Tibial artery (tissue), 4 donors: Measurements from ENCODE around the gene NACC1.

ENCODE experiments used
- DNase-seq, 2 donors: peaks; one replicate each; pipeline ENCODE4 v3.0.0-alpha.2; 2019
- H3K27ac ChIP-seq, 2 donors: fragments of 200-600 bp; sonication (generic) in 1 of 2; 1 replicate in 1 of 2; 2 replicates in 1 of 2; pipeline ENCODE4 v1.5.1; 2018 to 2019; ENCODE audit warnings: mild to moderate bottlenecking in 1 of 2
- H3K27me3 ChIP-seq, 2 donors: fragments of 200-600 bp; sonication (generic) in 1 of 2; one replicate each; pipeline versions ENCODE4 v1.5.1 to v1.6.0; 2016 to 2019
- H3K36me3 ChIP-seq, 3 donors: fragments of 200-600 bp; sonication (generic) in 2 of 3; one replicate each; pipeline ENCODE4 v1.5.1; 2016 to 2019; ENCODE audit warnings: mild to moderate bottlenecking in 2 of 3
- H3K4me1 ChIP-seq, 4 donors: fragments of 200-600 bp; sonication (generic) in 2 of 4; 1 replicate in 3 of 4; 2 replicates in 1 of 4; pipeline ENCODE4 v1.5.1; 2016 to 2019
- H3K4me3 ChIP-seq, 2 donors: fragments of 200-600 bp; sonication (generic) in 1 of 2; 1 replicate in 1 of 2; 2 replicates in 1 of 2; pipeline ENCODE4 v1.5.1; 2018 to 2019; ENCODE audit warnings: mild to moderate bottlenecking in 2 of 2
- H3K9me3 ChIP-seq, 3 donors: fragments of 200-600 bp; sonication (generic) in 1 of 3; one replicate each; pipeline ENCODE4 v1.5.1; 2016 to 2019
- intact Hi-C: fragments of 100-400 bp; cut with DNase I; formaldehyde crosslinking; loops from one replicate; pipeline ENCODE4 v1.15.0; 2023; ENCODE audit warnings: low total_unique reads
- TF ChIP-seq, protein P1 (sequence below), 2 experiments: fragments of 200-600 bp in 1 of 2; fragments of 450-650 bp in 1 of 2; IDR thresholded peaks; one replicate each; pipeline ENCODE4 v1.5.1; 2017 to 2019; ENCODE audit warnings: antibody characterized with exemption in 2 of 2, mild to moderate bottlenecking in 1 of 2, moderate library complexity in 1 of 2

Gene NACC1

DNA sequence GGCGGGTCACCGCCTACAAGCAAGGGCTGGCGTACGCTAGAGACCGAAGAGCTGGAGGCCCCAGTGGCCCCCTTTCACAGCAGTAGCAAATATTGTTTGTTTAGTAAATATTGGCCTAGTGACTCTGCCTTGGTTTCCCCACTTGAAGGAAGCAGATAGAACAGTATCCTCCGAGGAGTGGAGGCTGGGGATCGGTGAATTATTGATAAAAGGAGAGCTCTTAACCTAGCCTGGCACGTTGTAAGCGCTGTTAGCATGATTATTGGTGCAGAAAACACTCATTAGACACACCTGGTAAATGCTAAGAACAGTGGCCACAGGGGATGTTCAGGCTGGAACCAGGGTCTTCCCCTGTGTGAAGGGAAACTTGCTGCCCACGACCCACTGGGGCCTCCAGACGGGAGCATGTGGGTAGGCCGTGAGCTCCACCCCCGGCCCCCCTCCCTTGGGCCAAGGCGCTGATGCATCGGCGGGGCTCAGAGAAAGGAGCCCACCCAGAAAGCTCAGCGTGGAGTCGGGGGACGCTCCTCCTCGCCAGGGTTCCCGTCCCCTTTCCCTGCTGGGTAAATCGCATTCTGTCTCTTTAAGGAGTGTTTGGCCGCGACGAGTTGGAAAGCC, 34.4 kb downstream of the NACC1 start:
- H3K4me3 ChIP-seq, result peak overlapping the region; percentile 94 to 98
- H3K27me3 ChIP-seq, result no peaks in the 10 kb centered on the region
- no peaks in the 10 kb centered on the region for H3K9me3 ChIP-seq
- no peak for DNase-seq
- intact Hi-C loops, result loop anchor here (1.0 to 10.0 kb wide), 2 partner anchors 11 to 692 kb away; no protein-coding TSS in a partner anchor
- TF ChIP-seq, protein P1, sequence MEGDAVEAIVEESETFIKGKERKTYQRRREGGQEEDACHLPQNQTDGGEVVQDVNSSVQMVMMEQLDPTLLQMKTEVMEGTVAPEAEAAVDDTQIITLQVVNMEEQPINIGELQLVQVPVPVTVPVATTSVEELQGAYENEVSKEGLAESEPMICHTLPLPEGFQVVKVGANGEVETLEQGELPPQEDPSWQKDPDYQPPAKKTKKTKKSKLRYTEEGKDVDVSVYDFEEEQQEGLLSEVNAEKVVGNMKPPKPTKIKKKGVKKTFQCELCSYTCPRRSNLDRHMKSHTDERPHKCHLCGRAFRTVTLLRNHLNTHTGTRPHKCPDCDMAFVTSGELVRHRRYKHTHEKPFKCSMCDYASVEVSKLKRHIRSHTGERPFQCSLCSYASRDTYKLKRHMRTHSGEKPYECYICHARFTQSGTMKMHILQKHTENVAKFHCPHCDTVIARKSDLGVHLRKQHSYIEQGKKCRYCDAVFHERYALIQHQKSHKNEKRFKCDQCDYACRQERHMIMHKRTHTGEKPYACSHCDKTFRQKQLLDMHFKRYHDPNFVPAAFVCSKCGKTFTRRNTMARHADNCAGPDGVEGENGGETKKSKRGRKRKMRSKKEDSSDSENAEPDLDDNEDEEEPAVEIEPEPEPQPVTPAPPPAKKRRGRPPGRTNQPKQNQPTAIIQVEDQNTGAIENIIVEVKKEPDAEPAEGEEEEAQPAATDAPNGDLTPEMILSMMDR (IDR thresholded peaks at IDR 0.05), result no peak
- peaks cover 0 to 35% (median 27%) of the 10 kb centered on the region in 4 donors for H3K4me1 ChIP-seq
- no peaks in the 10 kb centered on the region for H3K36me3 ChIP-seq
- peak overlapping the region; percentile 99 for H3K27ac ChIP-seq

- Histone ChIP-seq H3K4me1 (peaks cover 0 to 32% (median 27%) of the 10 kb centered on the region in 4 donors), H3K27me3 (no peaks in the 10 kb centered on the region), H3K9me3 (no peaks in the 10 kb centered on the region), H3K36me3 (no peaks in the 10 kb centered on the region), H3K27ac (peak overlapping the region; percentile 99), H3K4me3 (peak overlapping the region; percentile 94 to 98)
- TF ChIP-seq, protein P1 (IDR thresholded peaks at IDR 0.05), result peak in 1 of 2 experiments; percentile 30
- peak; percentile 95 to 97 for DNase-seq
- intact Hi-C loops, result loop anchor here (1.0 to 10.0 kb wide), 2 partner anchors 10 to 692 kb away; no protein-coding TSS in a partner anchor
Measured at GRCh38 chr19:13152974-13153568, 35.0 kb downstream of the NACC1 start.

DNA sequence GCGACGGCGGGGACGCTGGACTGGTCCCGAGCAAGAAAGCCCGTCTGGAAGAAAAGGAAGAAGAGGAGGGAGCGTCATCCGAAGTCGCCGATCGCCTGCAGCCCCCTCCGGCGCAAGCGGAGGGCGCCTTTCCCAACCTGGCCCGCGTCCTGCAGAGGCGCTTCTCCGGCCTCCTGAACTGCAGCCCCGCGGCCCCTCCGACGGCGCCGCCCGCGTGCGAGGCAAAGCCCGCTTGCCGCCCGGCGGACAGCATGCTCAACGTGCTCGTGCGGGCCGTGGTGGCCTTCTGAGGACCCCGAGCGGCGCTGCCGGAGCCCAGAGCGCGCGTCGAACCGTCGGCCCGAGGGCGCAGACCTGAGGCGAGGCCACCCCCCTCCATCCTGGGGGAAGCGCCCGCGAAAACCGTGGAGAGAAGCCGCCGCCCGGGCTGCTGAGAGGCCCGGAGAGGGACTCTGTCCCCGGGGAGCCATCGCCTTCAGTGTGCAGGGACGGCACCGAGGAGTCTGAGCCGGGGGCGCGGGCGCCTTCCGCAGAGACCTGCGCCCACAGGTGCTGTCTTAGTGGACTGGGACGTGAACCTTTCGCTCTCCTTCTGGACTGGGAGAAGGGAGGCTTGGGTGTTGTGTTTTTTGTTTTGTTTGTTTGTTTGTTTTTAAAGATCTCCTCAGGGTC, 35.6 kb downstream of the NACC1 start:
- Histone ChIP-seq H3K4me1 (peaks cover 0 to 27% (median 23%) of the 10 kb centered on the region in 4 donors), H3K27ac (peak overlapping the region; percentile 99), H3K4me3 (peak overlapping the region; percentile 94 to 98), H3K36me3 (no peaks in the 10 kb centered on the region), H3K27me3 (no peaks in the 10 kb centered on the region), H3K9me3 (no peaks in the 10 kb centered on the region)
- TF ChIP-seq, protein P1 (IDR thresholded peaks at IDR 0.05), result no peak
- intact Hi-C loops, result loop anchor here (10.0 kb wide), 1 partner anchor 691 kb away; no protein-coding TSS in a partner anchor
- peak in 1 of 2 donors; percentile 75 for DNase-seq

DNA sequence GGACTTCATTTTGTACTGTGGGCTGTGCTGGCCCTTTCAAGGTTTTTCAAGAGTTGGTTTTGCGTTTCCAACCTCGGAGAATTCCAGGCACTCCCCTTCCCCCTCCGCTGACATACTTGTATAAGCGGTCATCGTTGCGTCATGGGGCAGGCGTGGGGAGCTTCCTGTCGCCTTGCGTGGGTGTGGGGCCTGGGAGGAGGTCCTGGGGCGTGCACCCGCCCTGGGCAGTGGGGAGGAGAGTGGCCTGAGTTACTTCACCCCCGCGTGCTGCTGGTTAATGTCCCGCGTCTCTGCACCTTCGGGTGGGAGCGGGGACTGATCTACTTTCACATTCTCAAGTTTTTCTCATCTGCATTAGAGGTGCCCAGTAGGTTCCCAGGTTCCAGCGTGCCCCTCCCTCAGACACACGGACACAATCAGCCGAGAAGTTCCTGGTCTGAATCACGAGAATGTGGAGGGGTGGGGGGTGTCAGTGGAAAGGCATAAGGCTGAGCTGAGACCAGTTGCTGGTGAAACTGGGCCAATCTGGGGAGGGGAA, 36.2 kb downstream of the NACC1 start:
- Histone ChIP-seq H3K9me3 (no peaks in the 10 kb centered on the region), H3K27me3 (no peaks in the 10 kb centered on the region), H3K27ac (peak overlapping the region; percentile 99), H3K4me3 (peak overlapping the region; percentile 94 to 98), H3K4me1 (peaks cover 0 to 21% (median 18%) of the 10 kb centered on the region in 4 donors), H3K36me3 (no peaks in the 10 kb centered on the region)
- TF ChIP-seq, protein P1 (IDR thresholded peaks at IDR 0.05), result no peak
- intact Hi-C loops, result loop anchor here (10.0 kb wide), 1 partner anchor 690 kb away; no protein-coding TSS in a partner anchor
- peak; percentile 97 to 98 for DNase-seq

DNA sequence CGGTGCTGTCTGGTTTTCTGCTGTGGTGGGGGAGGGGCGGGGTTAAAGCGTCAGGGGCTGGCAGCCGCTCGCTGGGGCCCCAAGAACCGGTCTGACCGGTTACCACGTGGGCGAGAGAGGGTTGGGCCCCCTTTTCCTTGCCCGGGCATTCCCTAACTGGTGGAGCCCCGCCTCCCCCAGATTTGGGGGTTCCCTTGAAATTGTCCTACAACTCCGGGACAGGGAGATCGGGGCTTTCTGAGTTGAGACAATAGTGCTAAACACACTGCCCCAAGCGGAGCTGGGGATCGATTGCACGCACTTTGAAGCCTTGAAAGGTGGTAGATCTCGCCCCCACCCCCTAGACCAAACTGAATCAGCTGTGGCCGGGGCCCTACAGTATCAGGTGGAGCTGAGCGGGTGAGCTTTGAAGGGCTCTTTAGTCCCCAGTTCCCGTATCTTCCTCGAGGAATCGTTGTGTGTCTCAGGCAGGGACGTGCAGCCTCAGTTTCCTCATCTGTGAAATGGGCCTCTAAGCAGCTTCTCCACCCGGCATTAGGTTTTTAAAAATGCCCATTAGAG, 36.9 kb downstream of the NACC1 start:
- peak; percentile 72 to 86 for DNase-seq
- no peaks in the 10 kb centered on the region for H3K9me3 ChIP-seq
- peak overlapping the region; percentile 94 to 98 for H3K4me3 ChIP-seq
- H3K27ac ChIP-seq, result peak overlapping the region; percentile 99
- H3K27me3 ChIP-seq, result no peaks in the 10 kb centered on the region
- no peaks in the 10 kb centered on the region for H3K36me3 ChIP-seq
- peaks cover 0 to 18% (median 16%) of the 10 kb centered on the region in 4 donors for H3K4me1 ChIP-seq
- TF ChIP-seq, protein P1 (IDR thresholded peaks at IDR 0.05), result no peak
- intact Hi-C loops, result loop anchor here (10.0 kb wide), 1 partner anchor 690 kb away; no protein-coding TSS in a partner anchor
